ENCODE results near the gene TANGO6. TPM values are rescaled to one million over a fixed set of nuclear protein-coding genes. Genes with fewer than 3 reads are reported as not detected.

The TANGO6 gene
- total RNA-seq, 2 donors from 2014 or later, result 20.0 to 24.8 TPM

- peaks cover 0 to 3% of the 10 kb centered on the region in 2 donors for H3K36me3 Mint-ChIP-seq (ENCODE audit: insufficient read depth in 2 of 2)
These were observed 93.7 kb downstream of the TANGO6 start for GRCh38 chr16:68936736-68937631.

GRCh38 chr16:68939692-68940320 is 96.5 kb downstream of the TANGO6 start:
- Mint-ChIP-seq H3K9me3 (peaks cover 0 to 4% of the 10 kb centered on the region in 2 donors), H3K36me3 (ENCODE audit: insufficient read depth in 2 of 2) (peaks cover 9 to 11% of the 10 kb centered on the region in 2 donors), H3K27ac (no peak overlapping the region), H3K4me1 (ENCODE audit: low read depth) (no peaks in the 10 kb centered on the region), H3K4me3 (no peak overlapping the region), H3K27me3 (ENCODE audit: low read depth) (no peaks in the 10 kb centered on the region)
- ATAC-seq (replicated peaks in 1 of 2) (no peak), DNase-seq (no peak)

More at GRCh38 chr16:68936736-68937631, 93.7 kb downstream of the TANGO6 start:
- ATAC-seq (replicated peaks in 1 of 2) (no peak), DNase-seq (no peak)
- H3K27me3 Mint-ChIP-seq (ENCODE audit: low read depth), result no peaks in the 10 kb centered on the region
- H3K27ac Mint-ChIP-seq, result peak overlapping the region; percentile 59
- H3K4me3 Mint-ChIP-seq, result no peak overlapping the region
- H3K9me3 Mint-ChIP-seq, result no peaks in the 10 kb centered on the region
- no peaks in the 10 kb centered on the region for H3K4me1 Mint-ChIP-seq (ENCODE audit: low read depth)

GRCh38 chr16:68940816-68941215 is 97.5 kb downstream of the TANGO6 start:
- Mint-ChIP-seq H3K4me3 (no peak overlapping the region), H3K4me1 (ENCODE audit: low read depth) (no peaks in the 10 kb centered on the region), H3K27me3 (ENCODE audit: low read depth) (no peaks in the 10 kb centered on the region), H3K27ac (no peak overlapping the region), H3K36me3 (ENCODE audit: insufficient read depth in 2 of 2) (peaks cover 11 to 13% of the 10 kb centered on the region in 2 donors), H3K9me3 (peaks cover 0 to 4% of the 10 kb centered on the region in 2 donors)
- ATAC-seq (replicated peaks in 1 of 2) (no peak), DNase-seq (no peak)

- H3K27me3 Mint-ChIP-seq (ENCODE audit: low read depth), result no peaks in the 10 kb centered on the region
- H3K36me3 Mint-ChIP-seq (ENCODE audit: insufficient read depth in 2 of 2), result peaks cover 11 to 17% of the 10 kb centered on the region in 2 donors
These were observed 100.6 kb downstream of the TANGO6 start for GRCh38 chr16:68943961-68944360.

GRCh38 chr16:68948230-68948910 is 105.0 kb downstream of the TANGO6 start:
- DNase-seq (no peak), ATAC-seq (replicated peaks in 1 of 2) (no peak)
- Mint-ChIP-seq H3K27ac (peak overlapping the region; percentile 42), H3K4me3 (no peak overlapping the region), H3K9me3 (peaks cover 0 to 4% of the 10 kb centered on the region in 2 donors), H3K36me3 (ENCODE audit: insufficient read depth in 2 of 2) (peaks cover 8 to 17% of the 10 kb centered on the region in 2 donors), H3K4me1 (ENCODE audit: low read depth) (no peaks in the 10 kb centered on the region), H3K27me3 (ENCODE audit: low read depth) (no peaks in the 10 kb centered on the region)

More at GRCh38 chr16:68943961-68944360, 100.6 kb downstream of the TANGO6 start:
- Mint-ChIP-seq H3K27ac (no peak overlapping the region), H3K4me1 (ENCODE audit: low read depth) (no peaks in the 10 kb centered on the region), H3K4me3 (no peak overlapping the region), H3K9me3 (peaks cover 0 to 4% of the 10 kb centered on the region in 2 donors)
- DNase-seq (no peak), ATAC-seq (replicated peaks in 1 of 2) (no peak)

- Mint-ChIP-seq H3K4me1 (ENCODE audit: low read depth) (no peaks in the 10 kb centered on the region), H3K36me3 (ENCODE audit: insufficient read depth in 2 of 2) (no peaks in the 10 kb centered on the region), H3K9me3 (no peaks in the 10 kb centered on the region), H3K27ac (no peak overlapping the region), H3K4me3 (no peak overlapping the region), H3K27me3 (ENCODE audit: low read depth) (no peaks in the 10 kb centered on the region)
- no peak for DNase-seq
- no peak for ATAC-seq (replicated peaks in 1 of 2)
These were observed 108.9 kb downstream of the TANGO6 start for GRCh38 chr16:68951991-68952877.

- ATAC-seq (replicated peaks in 1 of 2) (no peak), DNase-seq (no peak)
- no peaks in the 10 kb centered on the region for H3K4me1 Mint-ChIP-seq (ENCODE audit: low read depth)
- no peak overlapping the region for H3K27ac Mint-ChIP-seq
- H3K27me3 Mint-ChIP-seq (ENCODE audit: low read depth), result no peaks in the 10 kb centered on the region
- no peaks in the 10 kb centered on the region for H3K36me3 Mint-ChIP-seq (ENCODE audit: insufficient read depth in 2 of 2)
- H3K4me3 Mint-ChIP-seq, result no peak overlapping the region
- H3K9me3 Mint-ChIP-seq, result no peaks in the 10 kb centered on the region
These were observed 111.7 kb downstream of the TANGO6 start for GRCh38 chr16:68954911-68955635.

- H3K9me3 Mint-ChIP-seq, result no peaks in the 10 kb centered on the region
These were observed 117.6 kb downstream of the TANGO6 start for GRCh38 chr16:68960910-68961309.

GRCh38 chr16:68961778-68962402 is 118.6 kb downstream of the TANGO6 start:
- Mint-ChIP-seq H3K36me3 (ENCODE audit: insufficient read depth in 2 of 2) (no peaks in the 10 kb centered on the region), H3K9me3 (no peaks in the 10 kb centered on the region), H3K4me1 (ENCODE audit: low read depth) (no peaks in the 10 kb centered on the region), H3K4me3 (no peak overlapping the region), H3K27me3 (ENCODE audit: low read depth) (no peaks in the 10 kb centered on the region), H3K27ac (no peak overlapping the region)
- DNase-seq, result no peak
- ATAC-seq (replicated peaks in 1 of 2), result no peak

More at GRCh38 chr16:68960910-68961309, 117.6 kb downstream of the TANGO6 start:
- DNase-seq (no peak), ATAC-seq (replicated peaks in 1 of 2) (no peak)
- H3K27me3 Mint-ChIP-seq (ENCODE audit: low read depth), result no peaks in the 10 kb centered on the region
- no peak overlapping the region for H3K27ac Mint-ChIP-seq
- no peak overlapping the region for H3K4me3 Mint-ChIP-seq
- H3K36me3 Mint-ChIP-seq (ENCODE audit: insufficient read depth in 2 of 2), result no peaks in the 10 kb centered on the region
- H3K4me1 Mint-ChIP-seq (ENCODE audit: low read depth), result no peaks in the 10 kb centered on the region

GRCh38 chr16:68969338-68969737 is 126.0 kb downstream of the TANGO6 start:
- Mint-ChIP-seq H3K27me3 (ENCODE audit: low read depth) (no peaks in the 10 kb centered on the region), H3K9me3 (no peaks in the 10 kb centered on the region)
- no peak for DNase-seq

GRCh38 chr16:68972013-68972412 is 128.7 kb downstream of the TANGO6 start:
- Mint-ChIP-seq H3K4me1 (ENCODE audit: low read depth) (no peaks in the 10 kb centered on the region), H3K4me3 (no peak overlapping the region), H3K36me3 (ENCODE audit: insufficient read depth in 2 of 2) (peaks cover 0 to 5% of the 10 kb centered on the region in 2 donors), H3K9me3 (no peaks in the 10 kb centered on the region), H3K27ac (no peak overlapping the region), H3K27me3 (ENCODE audit: low read depth) (no peaks in the 10 kb centered on the region)
- ATAC-seq (replicated peaks in 1 of 2) (no peak), DNase-seq (no peak)

More at GRCh38 chr16:68969338-68969737, 126.0 kb downstream of the TANGO6 start:
- H3K27ac Mint-ChIP-seq, result peak overlapping the region; percentile 3
- H3K36me3 Mint-ChIP-seq (ENCODE audit: insufficient read depth in 2 of 2), result peaks cover 0 to 5% of the 10 kb centered on the region in 2 donors
- no peak overlapping the region for H3K4me3 Mint-ChIP-seq
- no peaks in the 10 kb centered on the region for H3K4me1 Mint-ChIP-seq (ENCODE audit: low read depth)
- ATAC-seq (replicated peaks in 1 of 2), result no peak

Measured in activated T-cell treated with anti-CD3 and anti-CD28 coated beads, Interleukin-2, amount 50 U/mL, for 72 hours (primary cell).